NCI-H774 (cell line): ENCODE results near the gene ZDHHC15.
"Not testable (repeated sequence)": the region's sequence is repeated elsewhere in the genome, so short reads cannot be mapped to it uniquely, and the experiment has no call there.

ENCODE experiments used
- DNase-seq: peaks from one replicate; lab custom pipeline; 2025; lab: John Stamatoyannopoulos, UW

The ZDHHC15 gene

GRCh38 chrX:75522565-75523431, at the start of gene ZDHHC15:
TSS of gene ZDHHC15 (minus strand) at chrX:75523037. CDS start at chrX:75523024, 13 bp downstream.
- DNase-seq, result peak; percentile 30

GRCh38 chrX:75560544-75560943, 37.7 kb upstream of the ZDHHC15 start:
- DNase-seq, result not testable (repeated sequence)

- no peak for DNase-seq
Measured at GRCh38 chrX:75547783-75548182, 24.9 kb upstream of the ZDHHC15 start.

- DNase-seq, result no peak
Measured at GRCh38 chrX:75546724-75547511, 24.1 kb upstream of the ZDHHC15 start.

GRCh38 chrX:75544786-75545185, 21.9 kb upstream of the ZDHHC15 start:
- no peak for DNase-seq

- no peak for DNase-seq
Measured at GRCh38 chrX:75483933-75484332, 38.9 kb downstream of the ZDHHC15 start.

GRCh38 chrX:75461780-75462179, 61.1 kb downstream of the ZDHHC15 start:
- not testable (repeated sequence) for DNase-seq

- no peak for DNase-seq
Measured at GRCh38 chrX:75421688-75422230, 101.1 kb downstream of the ZDHHC15 start.

GRCh38 chrX:75407153-75407552, 115.7 kb downstream of the ZDHHC15 start:
- not testable (repeated sequence) for DNase-seq

GRCh38 chrX:75390470-75390869, 132.4 kb downstream of the ZDHHC15 start:
- DNase-seq, result no peak

GRCh38 chrX:75369721-75370120, 153.1 kb downstream of the ZDHHC15 start:
- DNase-seq, result no peak

GRCh38 chrX:75366861-75367260, 156.0 kb downstream of the ZDHHC15 start:
- DNase-seq, result no peak

GRCh38 chrX:75365243-75365975, 157.4 kb downstream of the ZDHHC15 start:
- no peak for DNase-seq

GRCh38 chrX:75361788-75362187, 161.0 kb downstream of the ZDHHC15 start:
- no peak for DNase-seq

- DNase-seq, result not testable (repeated sequence)
Measured at GRCh38 chrX:75348601-75349000, 174.2 kb downstream of the ZDHHC15 start.

- DNase-seq, result no peak
Measured at GRCh38 chrX:75337525-75337924, 185.3 kb downstream of the ZDHHC15 start.

GRCh38 chrX:75335127-75335458, 187.7 kb downstream of the ZDHHC15 start:
- DNase-seq, result no peak

- DNase-seq, result not testable (repeated sequence)
Measured at GRCh38 chrX:75334407-75335126, 188.3 kb downstream of the ZDHHC15 start.

GRCh38 chrX:75327607-75328006, 195.2 kb downstream of the ZDHHC15 start:
- no peak for DNase-seq
